Activated CD4-positive, alpha-beta T cell treated with anti-CD3 and anti-CD28 coated beads for 36 hours (primary cell): Measurements from ENCODE around the gene GPATCH2. TPM values are rescaled to one million over a fixed set of nuclear protein-coding genes. Genes with fewer than 3 reads are reported as not detected.
"Not testable (repeated sequence)": the region's sequence is repeated elsewhere in the genome, so short reads cannot be mapped to it uniquely, and the experiment has no call there.

Source experiments
- ATAC-seq: fragments of 200-7000 bp; cut with Tn5 transposase; one replicate; pipeline ENCODE4 v1.10.0; 2021; ENCODE audit warnings: mild to moderate bottlenecking, moderate library complexity
- CTCF ChIA-PET: fragments of 350-600 bp; sonication (Branson Sonifier 250); formaldehyde crosslinking; loops from one replicate; lab custom pipeline; 2021; ENCODE audit warnings: antibody characterized with exemption; lab: Charles Lee
- POLR2A ChIA-PET: fragments of 350-600 bp; sonication (Branson Sonifier 250); formaldehyde crosslinking; loops from one replicate; lab custom pipeline; 2021; ENCODE audit warnings: antibody characterized with exemption, inconsistent platforms; lab: Charles Lee
- DNase-seq: peaks from one replicate; pipeline ENCODE4 v3.0.0-alpha.2; 2020
- H3K27ac Mint-ChIP-seq: one replicate; pipeline ENCODE4 v1.8.0; 2021; ENCODE audit warnings: mixed read lengths
- H3K27me3 Mint-ChIP-seq: one replicate; pipeline ENCODE4 v1.8.0; 2021; ENCODE audit warnings: mixed read lengths
- H3K36me3 Mint-ChIP-seq: one replicate; pipeline ENCODE4 v1.8.0; 2021; ENCODE audit warnings: low read depth, mixed read lengths
- H3K4me1 Mint-ChIP-seq: one replicate; pipeline ENCODE4 v1.8.0; 2021; ENCODE audit warnings: mixed read lengths
- H3K4me3 Mint-ChIP-seq: one replicate; pipeline ENCODE4 v1.8.0; 2021; ENCODE audit warnings: mild to moderate bottlenecking, moderate library complexity, mixed read lengths
- H3K9me3 Mint-ChIP-seq: one replicate; pipeline ENCODE4 v1.8.0; 2021; ENCODE audit warnings: low read depth, mixed read lengths
- intact Hi-C, 2 experiments: fragments of 100-400 bp; cut with DNase I in 1 of 2; cut with micrococcal nuclease in 1 of 2; formaldehyde crosslinking; loops; one replicate each; pipeline versions ENCODE4 v1.14.2 to v1.15.1; 2022 to 2024; cut with DNase I, micrococcal nuclease
- total RNA-seq, 2 experiments: library from RNA; stranded (reverse); gene quantifications; one replicate each; pipeline ENCODE4 v1.2.3, GENCODE V29; 2021

GPATCH2 gene
- total RNA-seq, 2 experiments from 2014 or later: 6.4 to 7.2 TPM

- Mint-ChIP-seq H3K36me3 (no peaks in the 10 kb centered on the region), H3K27ac (no peak overlapping the region), H3K27me3 (peaks cover 2% of the 10 kb centered on the region), H3K9me3 (no peaks in the 10 kb centered on the region), H3K4me3 (no peak overlapping the region), H3K4me1 (no peaks in the 10 kb centered on the region)
- CTCF ChIA-PET: no interaction called here
- intact Hi-C loops: no loop called here
- no peak for ATAC-seq
- DNase-seq: no peak
- POLR2A ChIA-PET: no interaction called here
Measured at GRCh38 chr1:217393896-217394295, 237.0 kb downstream of the GPATCH2 start.

- no peak for ATAC-seq
- H3K4me1 Mint-ChIP-seq: no peaks in the 10 kb centered on the region
- ChIA-PET POLR2A (no interaction called here), CTCF (no interaction called here)
- no peaks in the 10 kb centered on the region for H3K9me3 Mint-ChIP-seq
- no peaks in the 10 kb centered on the region for H3K36me3 Mint-ChIP-seq
- no peak overlapping the region for H3K4me3 Mint-ChIP-seq
- no peak overlapping the region for H3K27ac Mint-ChIP-seq
- no peak for DNase-seq
- peaks cover 2% of the 10 kb centered on the region for H3K27me3 Mint-ChIP-seq
- intact Hi-C loops: no loop called here
Measured at GRCh38 chr1:217392441-217392840, 238.4 kb downstream of the GPATCH2 start.

GRCh38 chr1:217389895-217390294 is 241.0 kb downstream of the GPATCH2 start:
- H3K27ac Mint-ChIP-seq: no peak overlapping the region
- no peaks in the 10 kb centered on the region for H3K4me1 Mint-ChIP-seq
- no peak overlapping the region for H3K4me3 Mint-ChIP-seq
- intact Hi-C loops: no loop called here
- no peaks in the 10 kb centered on the region for H3K27me3 Mint-ChIP-seq
- no peaks in the 10 kb centered on the region for H3K9me3 Mint-ChIP-seq
- no peaks in the 10 kb centered on the region for H3K36me3 Mint-ChIP-seq
- DNase-seq (no peak), ATAC-seq (no peak)
- POLR2A ChIA-PET: no interaction called here
- CTCF ChIA-PET: no interaction called here

GRCh38 chr1:217388522-217389065 is 242.3 kb downstream of the GPATCH2 start:
- Mint-ChIP-seq H3K9me3 (peaks cover 3% of the 10 kb centered on the region), H3K36me3 (no peaks in the 10 kb centered on the region), H3K27me3 (no peaks in the 10 kb centered on the region), H3K4me3 (no peak overlapping the region), H3K27ac (no peak overlapping the region), H3K4me1 (no peaks in the 10 kb centered on the region)
- intact Hi-C loops: no loop called here
- ChIA-PET POLR2A (no interaction called here), CTCF (no interaction called here)
- ATAC-seq (no peak), DNase-seq (no peak)

GRCh38 chr1:217381773-217382172 is 249.1 kb downstream of the GPATCH2 start:
- H3K27me3 Mint-ChIP-seq, intact Hi-C loops, H3K36me3 Mint-ChIP-seq, CTCF ChIA-PET, POLR2A ChIA-PET, ATAC-seq, DNase-seq, H3K27ac Mint-ChIP-seq, H3K4me1 Mint-ChIP-seq, H3K4me3 Mint-ChIP-seq: not testable (repeated sequence)
- H3K9me3 Mint-ChIP-seq: peaks cover 12% of the 10 kb centered on the region

GRCh38 chr1:217379804-217380203 is 251.1 kb downstream of the GPATCH2 start:
- H3K36me3 Mint-ChIP-seq, POLR2A ChIA-PET, H3K27me3 Mint-ChIP-seq, intact Hi-C loops, CTCF ChIA-PET, H3K4me3 Mint-ChIP-seq, H3K27ac Mint-ChIP-seq, ATAC-seq, DNase-seq, H3K4me1 Mint-ChIP-seq: not testable (repeated sequence)
- H3K9me3 Mint-ChIP-seq: peaks cover 15% of the 10 kb centered on the region

- H3K36me3 Mint-ChIP-seq: no peaks in the 10 kb centered on the region
- no peak overlapping the region for H3K4me3 Mint-ChIP-seq
- CTCF ChIA-PET: no interaction called here
Measured at GRCh38 chr1:217379336-217379735, 251.6 kb downstream of the GPATCH2 start.

More at GRCh38 chr1:217379336-217379735, 251.6 kb downstream of the GPATCH2 start:
- H3K27ac Mint-ChIP-seq: no peak overlapping the region
- DNase-seq: no peak
- H3K27me3 Mint-ChIP-seq: peaks cover 4% of the 10 kb centered on the region
- H3K4me1 Mint-ChIP-seq: no peaks in the 10 kb centered on the region
- POLR2A ChIA-PET: no interaction called here
- H3K9me3 Mint-ChIP-seq: peaks cover 17% of the 10 kb centered on the region
- intact Hi-C loops: no loop called here
- ATAC-seq: no peak

Other genes starting within 250 kb of the GPATCH2 start
- under 1 TPM in 1 of 2 experiments, not detected in 1; 0.14 TPM for gene SPATA17, start 254 bp upstream of the GPATCH2 start, total RNA-seq